Common myeloid progenitor, CD34-positive (primary cell): Measurements from ENCODE around the gene GRIK4.

ENCODE experiments used
- CTCF ChIA-PET: fragments of 350-600 bp; sonication (Branson Sonifier 250); formaldehyde crosslinking; loops from one replicate; lab custom pipeline; 2021; ENCODE audit warnings: antibody characterized with exemption; lab: Charles Lee
- POLR2A ChIA-PET: fragments of 350-600 bp; sonication (Branson Sonifier 250); formaldehyde crosslinking; loops from one replicate; lab custom pipeline; 2021; ENCODE audit warnings: antibody characterized with exemption; lab: Charles Lee
- DNase-seq, 3 donors: peaks; one replicate each; pipeline versions ENCODE4 v3.0.0 to v3.0.0-alpha.2; 2013
- H3K27ac ChIP-seq, 2 experiments: 1 replicate in 1 of 2; 2 replicates in 1 of 2; pipeline ENCODE4 v1.7.0; 2013; ENCODE audit warnings: inconsistent platforms in 2 of 2, low read length in 2 of 2, mild to moderate bottlenecking in 2 of 2, low read depth in 1 of 2, moderate library complexity in 1 of 2; ENCODE audit not compliant: severe bottlenecking in 2 of 2, insufficient read depth in 1 of 2, poor library complexity in 1 of 2
- H3K27me3 ChIP-seq, 5 experiments: replicated peaks in 2 of 5; 1 replicate in 3 of 5; 2 replicates in 2 of 5; pipeline versions ENCODE4 v1.6.1 to v1.7.0; 2013; ENCODE audit warnings: low read length in 4 of 5, mild to moderate bottlenecking in 2 of 5, moderate library complexity in 2 of 5, inconsistent platforms in 1 of 5; ENCODE audit not compliant: insufficient read depth in 5 of 5, control insufficient read depth in 4 of 5
- H3K36me3 ChIP-seq, 4 experiments: 1 replicate in 2 of 4; 2 replicates in 2 of 4; pipeline versions ENCODE4 v1.6.1 to v1.7.0; 2013; ENCODE audit warnings: low read length in 3 of 4, control low read depth in 1 of 4, mild to moderate bottlenecking in 1 of 4; ENCODE audit not compliant: control insufficient read depth in 4 of 4, insufficient read depth in 4 of 4
- H3K4me1 ChIP-seq, 4 experiments: 1 replicate in 3 of 4; 2 replicates in 1 of 4; pipeline versions ENCODE4 v1.6.1 to v1.7.1; 2013; ENCODE audit warnings: low read length in 3 of 4, mild to moderate bottlenecking in 3 of 4, control low read depth in 1 of 4, inconsistent platforms in 1 of 4, moderate library complexity in 1 of 4; ENCODE audit not compliant: control insufficient read depth in 4 of 4, insufficient read depth in 4 of 4; ENCODE audit errors: control extremely low read depth in 1 of 4
- H3K4me3 ChIP-seq, 7 experiments: 1 replicate in 4 of 7; 2 replicates in 3 of 7; pipeline versions ENCODE4 v1.5.1 to v1.7.0; 2013; ENCODE audit warnings: mild to moderate bottlenecking in 7 of 7, low read length in 6 of 7, moderate library complexity in 6 of 7, inconsistent platforms in 2 of 7, low read depth in 2 of 7, control low read depth in 1 of 7; ENCODE audit not compliant: insufficient read depth in 4 of 7, control insufficient read depth in 1 of 7; ENCODE audit errors: extremely low read depth in 1 of 7
- H3K9me3 ChIP-seq, 5 experiments: 1 replicate in 4 of 5; 2 replicates in 1 of 5; pipeline versions ENCODE4 v1.6.1 to v1.7.1; 2013; ENCODE audit warnings: low read length in 4 of 5, mild to moderate bottlenecking in 2 of 5, inconsistent platforms in 1 of 5, low read depth in 1 of 5, moderate library complexity in 1 of 5; ENCODE audit not compliant: control insufficient read depth in 4 of 5, insufficient read depth in 2 of 5; ENCODE audit errors: control extremely low read depth in 1 of 5
- WGBS: methylation state at CpG from one replicate; pipeline ENCODE4 v1.1.5; 2013; ENCODE audit not compliant: insufficient coverage; 5-methylcytosine and 5-hydroxymethylcytosine counted together

Gene GRIK4

GRCh38 chr11:120988603-120989002 lies 477.1 kb downstream of the GRIK4 start:
- DNase-seq = no peak
- no peak overlapping the region for H3K4me3 ChIP-seq
- no peaks in the 10 kb centered on the region for H3K9me3 ChIP-seq
- H3K36me3 ChIP-seq = no peaks in the 10 kb centered on the region
- H3K27ac ChIP-seq = no peak overlapping the region
- WGBS = 100% methylated on average over 1 of the region's 1 CpG
- POLR2A ChIA-PET = no interaction called here
- CTCF ChIA-PET = no interaction called here
- H3K4me1 ChIP-seq = peaks cover 0 to 9% (median 7%) of the 10 kb centered on the region in 4 experiments
- H3K27me3 ChIP-seq = peaks cover 0 to 21% (median 3%) of the 10 kb centered on the region in 5 experiments

- Histone ChIP-seq H3K4me3 (no peak overlapping the region), H3K4me1 (peaks cover 0 to 11% (median 2%) of the 10 kb centered on the region in 4 experiments), H3K9me3 (no peaks in the 10 kb centered on the region), H3K27me3 (peaks cover 0 to 6% (median 0%) of the 10 kb centered on the region in 5 experiments), H3K36me3 (no peaks in the 10 kb centered on the region), H3K27ac (no peak overlapping the region)
- no peak for DNase-seq
- POLR2A ChIA-PET = no interaction called here
- WGBS = 99% methylated on average over 9 of the region's 10 CpGs
- CTCF ChIA-PET = interaction anchor here (1.2 kb wide), 1 partner anchor 36 kb away, joined by 4 read pairs; no protein-coding TSS in a partner anchor
Measured at GRCh38 chr11:120991830-120992686, 480.5 kb downstream of the GRIK4 start.

- ChIA-PET POLR2A (interaction anchor here (0.8 kb wide), 1 partner anchor 8 kb away, joined by 3 read pairs; no protein-coding TSS in a partner anchor), CTCF (interaction anchor here (0.7 to 1.0 kb wide), 2 partner anchors 14 to 298 kb away, joined by 3 read pairs; partner anchors contain the start of gene SC5D)
- H3K9me3 ChIP-seq = no peaks in the 10 kb centered on the region
- H3K4me1 ChIP-seq = peaks cover 0 to 11% (median 2%) of the 10 kb centered on the region in 4 experiments
- peak; percentile 25 to 74 (median 64) for DNase-seq
- H3K36me3 ChIP-seq = no peaks in the 10 kb centered on the region
- no peak overlapping the region for H3K27ac ChIP-seq
- H3K4me3 ChIP-seq = peak overlapping the region in 1 of 7 experiments; percentile 13
- no CpG with 5 or more reads among the region's 1 CpG for WGBS
- H3K27me3 ChIP-seq = peaks cover 0 to 4% (median 0%) of the 10 kb centered on the region in 5 experiments
Measured at GRCh38 chr11:120994091-120994859, 482.7 kb downstream of the GRIK4 start.

GRCh38 chr11:120995184-120995583 lies 483.6 kb downstream of the GRIK4 start:
- 100% methylated on average over 1 of the region's 2 CpGs for WGBS
- peaks cover 0 to 4% (median 0%) of the 10 kb centered on the region in 5 experiments for H3K27me3 ChIP-seq
- ChIA-PET POLR2A (no interaction called here), CTCF (interaction anchor here (0.9 kb wide), 1 partner anchor 15 kb away, joined by 3 read pairs; no protein-coding TSS in a partner anchor)
- no peak overlapping the region for H3K27ac ChIP-seq
- peaks cover 0 to 11% (median 2%) of the 10 kb centered on the region in 4 experiments for H3K4me1 ChIP-seq
- H3K9me3 ChIP-seq = no peaks in the 10 kb centered on the region
- H3K36me3 ChIP-seq = no peaks in the 10 kb centered on the region
- H3K4me3 ChIP-seq = no peak overlapping the region
- no peak for DNase-seq

- no peak for DNase-seq
- H3K27ac ChIP-seq = no peak overlapping the region
- H3K4me3 ChIP-seq = no peak overlapping the region
- ChIA-PET POLR2A (no interaction called here), CTCF (interaction anchor here (1.0 kb wide), 1 partner anchor 14 kb away, joined by 3 read pairs; no protein-coding TSS in a partner anchor)
- 92% methylated on average over 5 of the region's 5 CpGs for WGBS
- peaks cover 0 to 11% (median 2%) of the 10 kb centered on the region in 4 experiments for H3K4me1 ChIP-seq
- H3K27me3 ChIP-seq = peaks cover 0 to 4% (median 0%) of the 10 kb centered on the region in 5 experiments
- H3K36me3 ChIP-seq = no peaks in the 10 kb centered on the region
- no peaks in the 10 kb centered on the region for H3K9me3 ChIP-seq
Measured at GRCh38 chr11:120996973-120997372, 485.4 kb downstream of the GRIK4 start.

- ChIA-PET CTCF (no interaction called here), POLR2A (no interaction called here)
- WGBS = 100% methylated on average over 1 of the region's 1 CpG
Measured at GRCh38 chr11:120998581-120998980, 487.0 kb downstream of the GRIK4 start.

More at GRCh38 chr11:120998581-120998980, 487.0 kb downstream of the GRIK4 start:
- H3K36me3 ChIP-seq = no peaks in the 10 kb centered on the region
- H3K4me1 ChIP-seq = peaks cover 0 to 9% (median 2%) of the 10 kb centered on the region in 4 experiments
- no peak overlapping the region for H3K27ac ChIP-seq
- peaks cover 0 to 3% (median 0%) of the 10 kb centered on the region in 5 experiments for H3K27me3 ChIP-seq
- DNase-seq = no peak
- no peaks in the 10 kb centered on the region for H3K9me3 ChIP-seq
- H3K4me3 ChIP-seq = no peak overlapping the region
